B cell (primary cell): ENCODE measurements around the gene PRSS3. TPM values are rescaled to one million over a fixed set of nuclear protein-coding genes. Genes with fewer than 3 reads are reported as not detected.
"Not testable (repeated sequence)": the region's sequence is repeated elsewhere in the genome, so short reads cannot be mapped to it uniquely, and the experiment has no call there.

Experiments used
- ATAC-seq: fragments of 200-7000 bp; cut with Tn5 transposase; one replicate; pipeline ENCODE4 v1.10.0; 2021; ENCODE audit warnings: low read depth, mild to moderate bottlenecking, moderate number of reproducible peaks, moderate library complexity
- CTCF ChIA-PET: fragments of 350-600 bp; sonication (Branson Sonifier 250); formaldehyde crosslinking; loops from one replicate; lab custom pipeline; 2021; ENCODE audit warnings: antibody characterized with exemption, inconsistent platforms; lab: Charles Lee
- POLR2A ChIA-PET: fragments of 350-600 bp; sonication (Branson Sonifier 250); formaldehyde crosslinking; loops from one replicate; lab custom pipeline; 2021; ENCODE audit warnings: antibody characterized with exemption; lab: Charles Lee
- DNase-seq: peaks from one replicate; pipeline ENCODE4 v3.0.0; 2013
- H2AFZ ChIP-seq: 2 replicates; pipeline ENCODE4 v1.6.1; 2012; ENCODE audit warnings: mild to moderate bottlenecking, low read depth, low read length; ENCODE audit not compliant: insufficient read depth, poor library complexity, severe bottlenecking
- H3K27ac ChIP-seq, 2 donors: 1 replicate in 1 of 2; 2 replicates in 1 of 2; pipeline ENCODE4 v1.5.1; 2012 to 2013; ENCODE audit warnings: low read length in 2 of 2, mild to moderate bottlenecking in 2 of 2, moderate library complexity in 1 of 2
- H3K27me3 ChIP-seq, 4 experiments: fragments of 200-600 bp in 1 of 4; sonication (generic) in 1 of 4; replicated peaks in 1 of 4; 1 replicate in 2 of 4; 2 replicates in 2 of 4; pipeline versions ENCODE4 v1.6.1 to v1.7.0; 2013 to 2016; ENCODE audit warnings: low read length in 3 of 4, mild to moderate bottlenecking in 2 of 4, mixed read lengths in 1 of 4, moderate library complexity in 1 of 4; ENCODE audit not compliant: insufficient read depth in 4 of 4, control insufficient read depth in 3 of 4; ENCODE audit errors: control extremely low read depth in 1 of 4
- H3K36me3 ChIP-seq, 2 experiments: replicated peaks in 1 of 2; 1 replicate in 1 of 2; 2 replicates in 1 of 2; pipeline versions ENCODE4 v1.6.1 to v1.7.1; 2013; ENCODE audit warnings: low read length in 1 of 2; ENCODE audit not compliant: insufficient read depth in 2 of 2, control insufficient read depth in 1 of 2; ENCODE audit errors: control extremely low read depth in 1 of 2, extremely low read depth in 1 of 2
- H3K4me1 ChIP-seq, 2 donors: fragments of 200-600 bp in 1 of 2; sonication (generic) in 1 of 2; 1 replicate in 1 of 2; 2 replicates in 1 of 2; pipeline versions ENCODE4 v1.5.1 to v1.6.1; 2013 to 2017; ENCODE audit warnings: low read length in 2 of 2; ENCODE audit not compliant: control insufficient read depth in 2 of 2, insufficient read depth in 2 of 2
- H3K4me2 ChIP-seq: replicated peaks from 2 replicates; pipeline ENCODE3; 2012; ENCODE audit warnings: mild to moderate bottlenecking, low read depth, low read length; ENCODE audit not compliant: poor library complexity, severe bottlenecking
- H3K4me3 ChIP-seq, 5 experiments: fragments of 200-600 bp in 1 of 5; sonication (generic) in 1 of 5; 1 replicate in 3 of 5; 2 replicates in 2 of 5; pipeline versions ENCODE4 v1.5.1 to v1.7.0; 2011 to 2016; ENCODE audit warnings: low read length in 4 of 5, mild to moderate bottlenecking in 4 of 5, low read depth in 2 of 5, control low read depth in 1 of 5, moderate library complexity in 1 of 5; ENCODE audit not compliant: insufficient read depth in 1 of 5; ENCODE audit errors: control extremely low read depth in 1 of 5, extremely low read depth in 1 of 5
- H3K79me2 ChIP-seq: fragments of 200-600 bp; sonication (generic); one replicate; pipeline ENCODE4 v1.6.0; 2016; ENCODE audit warnings: low read length; ENCODE audit not compliant: control insufficient read depth, insufficient read depth
- H3K9ac ChIP-seq: fragments of 200-600 bp; sonication (generic); 2 replicates; pipeline ENCODE4 v1.6.1; 2017; ENCODE audit warnings: mild to moderate bottlenecking, low read length, moderate library complexity
- H3K9me3 ChIP-seq, 3 donors: one replicate each; pipeline versions ENCODE4 v1.6.1 to v1.7.1; 2013; ENCODE audit warnings: low read length in 2 of 3; ENCODE audit not compliant: control insufficient read depth in 2 of 3, insufficient read depth in 1 of 3; ENCODE audit errors: control extremely low read depth in 1 of 3
- H4K20me1 ChIP-seq: 2 replicates; pipeline ENCODE4 v1.6.0; 2012; ENCODE audit warnings: mild to moderate bottlenecking, low read length; ENCODE audit not compliant: insufficient read depth, control insufficient read depth, poor library complexity, severe bottlenecking
- H3K27ac Mint-ChIP-seq: one replicate; pipeline ENCODE4 v1.8.0; 2021; ENCODE audit warnings: mixed read lengths
- H3K27me3 Mint-ChIP-seq: one replicate; pipeline ENCODE4 v1.8.0; 2021; ENCODE audit warnings: mixed read lengths
- H3K4me1 Mint-ChIP-seq: one replicate; pipeline ENCODE4 v1.8.0; 2021; ENCODE audit warnings: mixed read lengths
- H3K4me3 Mint-ChIP-seq: one replicate; pipeline ENCODE4 v1.8.0; 2021; ENCODE audit warnings: mixed read lengths
- H3K9me3 Mint-ChIP-seq: one replicate; pipeline ENCODE4 v1.8.0; 2022; ENCODE audit warnings: mixed read lengths; ENCODE audit not compliant: insufficient read depth
- EZH2 ChIP-seq: IDR thresholded peaks from 2 replicates; pipeline ENCODE4 v1.6.1; 2012; ENCODE audit warnings: borderline replicate concordance, low read depth, mild to moderate bottlenecking, moderate library complexity, low read length; ENCODE audit not compliant: insufficient read depth, poor library complexity, severe bottlenecking
- WGBS: methylation state at CpG from one replicate; pipeline ENCODE4 v1.1.5; 2013; ENCODE audit warnings: missing lambda C conversion rate; ENCODE audit not compliant: insufficient coverage; 5-methylcytosine and 5-hydroxymethylcytosine counted together
- intact Hi-C: fragments of 100-400 bp; cut with micrococcal nuclease; formaldehyde crosslinking; loops from one replicate; pipeline ENCODE4 v1.10.0; 2022
- polyA plus RNA-seq: library from polyadenylated mRNA; depleted of rRNA; stranded (reverse); fragments of >200 nt; gene quantifications from 2 replicates; pipeline ENCODE4 v1.2.3, GENCODE V29; 2012
- total RNA-seq, 2 donors: library from RNA; stranded (reverse); fragments of 120-200 nt in 1 of 2; gene quantifications; 1 replicate in 1 of 2; 2 replicates in 1 of 2; pipeline versions ENCODE4 v1.2.3 to v1.2.4, GENCODE V29; 2013 to 2022
- TF ChIP-seq, protein P1 (sequence below): fragments of 200-600 bp; IDR thresholded peaks from one replicate; pipeline ENCODE4 v1.8.0; 2022; ENCODE audit warnings: antibody characterized with exemption, mild to moderate bottlenecking

PRSS3 gene
- total and polyA plus RNA-seq, 2 donors (not counting 1 experiment from before 2014, with no cell fraction given): not detected

DNA sequence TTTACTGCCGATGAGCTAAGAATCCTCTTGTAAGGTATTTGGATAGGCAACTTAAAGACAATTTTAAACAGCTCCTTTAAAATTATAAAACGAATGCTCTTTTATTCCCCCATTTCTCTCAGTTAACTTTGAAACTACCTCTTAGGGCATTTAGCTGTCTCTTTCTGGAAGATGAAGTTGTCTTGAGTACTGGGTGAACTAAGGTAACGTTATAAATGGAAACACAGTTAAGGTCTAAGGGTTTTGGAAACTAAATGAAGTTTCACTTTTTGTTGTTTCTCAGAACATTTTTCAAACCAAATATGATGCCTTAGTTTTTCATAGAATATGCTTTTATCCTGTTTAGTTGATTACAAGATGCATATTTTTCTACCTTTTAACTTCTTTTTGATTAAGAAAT lies 28.4 kb downstream of the PRSS3 start:
- no peaks in the 10 kb centered on the region for H3K27me3 ChIP-seq
- ChIA-PET POLR2A (interaction anchor here (2.0 kb wide), 1 partner anchor 8 kb away, joined by 10 read pairs; no protein-coding TSS in a partner anchor), CTCF (interaction anchor here (1.0 kb wide), 1 partner anchor 11 kb away, joined by 3 read pairs; no protein-coding TSS in a partner anchor)
- intact Hi-C loops: no loop called here
- peaks cover 32% of the 10 kb centered on the region for H3K4me1 Mint-ChIP-seq
- H3K27me3 Mint-ChIP-seq: no peaks in the 10 kb centered on the region
- ATAC-seq: no peak
- H4K20me1 ChIP-seq: peaks cover 38% of the 10 kb centered on the region
- no peak overlapping the region for H3K27ac ChIP-seq
- H2AFZ ChIP-seq: no peak overlapping the region
- H3K9me3 Mint-ChIP-seq: no peaks in the 10 kb centered on the region
- no peak overlapping the region for H3K9ac ChIP-seq
- no peak overlapping the region for H3K4me3 ChIP-seq
- DNase-seq: no peak
- peak overlapping the region; percentile 2 for H3K4me2 ChIP-seq
- H3K36me3 ChIP-seq: peaks cover 0 to 5% of the 10 kb centered on the region in 2 experiments
- no peak overlapping the region for H3K4me3 Mint-ChIP-seq
- TF ChIP-seq, protein P1, sequence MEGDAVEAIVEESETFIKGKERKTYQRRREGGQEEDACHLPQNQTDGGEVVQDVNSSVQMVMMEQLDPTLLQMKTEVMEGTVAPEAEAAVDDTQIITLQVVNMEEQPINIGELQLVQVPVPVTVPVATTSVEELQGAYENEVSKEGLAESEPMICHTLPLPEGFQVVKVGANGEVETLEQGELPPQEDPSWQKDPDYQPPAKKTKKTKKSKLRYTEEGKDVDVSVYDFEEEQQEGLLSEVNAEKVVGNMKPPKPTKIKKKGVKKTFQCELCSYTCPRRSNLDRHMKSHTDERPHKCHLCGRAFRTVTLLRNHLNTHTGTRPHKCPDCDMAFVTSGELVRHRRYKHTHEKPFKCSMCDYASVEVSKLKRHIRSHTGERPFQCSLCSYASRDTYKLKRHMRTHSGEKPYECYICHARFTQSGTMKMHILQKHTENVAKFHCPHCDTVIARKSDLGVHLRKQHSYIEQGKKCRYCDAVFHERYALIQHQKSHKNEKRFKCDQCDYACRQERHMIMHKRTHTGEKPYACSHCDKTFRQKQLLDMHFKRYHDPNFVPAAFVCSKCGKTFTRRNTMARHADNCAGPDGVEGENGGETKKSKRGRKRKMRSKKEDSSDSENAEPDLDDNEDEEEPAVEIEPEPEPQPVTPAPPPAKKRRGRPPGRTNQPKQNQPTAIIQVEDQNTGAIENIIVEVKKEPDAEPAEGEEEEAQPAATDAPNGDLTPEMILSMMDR: no peak
- no peak for TF ChIP-seq EZH2
- H3K9me3 ChIP-seq: peaks cover 0 to 6% (median 0%) of the 10 kb centered on the region in 3 donors
- H3K27ac Mint-ChIP-seq: no peak overlapping the region
- peaks cover 19 to 22% of the 10 kb centered on the region in 2 donors for H3K4me1 ChIP-seq
- no CpG with 5 or more reads among the region's 3 CpGs for WGBS
- H3K79me2 ChIP-seq: peaks cover 98% of the 10 kb centered on the region

DNA sequence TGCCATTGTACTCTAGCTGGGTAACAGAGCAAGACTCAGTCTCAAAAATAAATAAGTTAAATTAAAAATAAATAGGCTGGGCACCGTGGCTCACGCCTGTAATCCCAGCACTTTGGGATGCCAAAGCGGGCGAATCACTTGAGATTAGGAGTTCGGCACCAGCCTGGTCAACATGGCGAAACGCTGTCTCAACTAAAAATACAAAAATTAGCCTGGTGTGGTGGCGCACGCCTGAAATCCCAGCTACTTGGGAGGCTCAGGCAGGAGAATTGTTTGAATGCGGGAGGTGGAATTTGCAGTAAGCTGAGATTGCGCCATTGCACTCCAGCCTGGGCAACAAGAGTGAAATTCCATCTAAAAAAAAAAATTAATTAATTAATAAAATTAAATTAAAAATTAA lies 31.9 kb downstream of the PRSS3 start:
- H3K4me2 ChIP-seq, intact Hi-C loops, H3K27me3 Mint-ChIP-seq, H2AFZ ChIP-seq, H3K9me3 ChIP-seq, DNase-seq, H3K4me3 Mint-ChIP-seq, H3K4me3 ChIP-seq, POLR2A ChIA-PET, H3K9ac ChIP-seq, H3K9me3 Mint-ChIP-seq, ATAC-seq, H3K27me3 ChIP-seq, H3K27ac ChIP-seq, H3K27ac Mint-ChIP-seq: not testable (repeated sequence)
- peaks cover 0 to 11% of the 10 kb centered on the region in 2 experiments for H3K36me3 ChIP-seq
- peaks cover 95% of the 10 kb centered on the region for H3K79me2 ChIP-seq
- CTCF ChIA-PET: interaction anchor here (0.8 to 1.3 kb wide), 3 partner anchors 12 to 61 kb away, joined by 3 to 5 read pairs (median 4); no protein-coding TSS in a partner anchor
- H4K20me1 ChIP-seq: peaks cover 54% of the 10 kb centered on the region
- peaks cover 6 to 13% of the 10 kb centered on the region in 2 donors for H3K4me1 ChIP-seq
- WGBS: 96% methylated on average over 7 of the region's 11 CpGs
- peaks cover 12% of the 10 kb centered on the region for H3K4me1 Mint-ChIP-seq

DNA sequence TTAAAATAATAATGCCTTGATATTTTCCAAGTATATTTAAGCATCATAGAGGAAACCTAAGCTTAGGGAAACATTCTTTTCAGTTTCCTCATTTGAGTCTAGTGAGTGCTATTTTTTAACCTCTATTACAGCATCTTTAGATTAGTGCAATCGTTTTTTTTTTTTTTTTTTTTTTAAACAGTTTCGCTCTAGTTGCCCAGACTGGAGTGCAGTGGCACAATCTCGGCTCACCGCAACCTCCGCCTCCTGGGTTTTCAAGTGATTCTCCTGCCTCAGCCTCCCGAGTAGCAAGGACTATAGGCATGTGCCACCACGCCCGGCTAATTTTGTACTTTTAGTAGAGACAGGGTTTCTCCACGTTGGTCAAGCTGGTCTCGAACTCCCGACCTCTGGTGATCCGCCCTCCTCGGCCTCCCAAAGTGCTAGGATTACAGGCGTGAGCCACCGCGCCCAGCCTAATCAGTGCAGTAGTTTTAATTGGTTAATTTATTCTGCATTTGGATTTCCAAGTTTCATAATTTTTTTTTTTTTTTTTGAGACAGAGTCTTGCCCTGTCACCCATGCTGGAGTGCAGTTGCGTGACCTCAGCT lies 34.4 kb downstream of the PRSS3 start:
- H3K9me3 Mint-ChIP-seq, H2AFZ ChIP-seq, H3K27ac Mint-ChIP-seq, H3K9ac ChIP-seq, H3K4me2 ChIP-seq, H3K4me1 ChIP-seq, H3K4me3 Mint-ChIP-seq, H3K9me3 ChIP-seq, H3K27me3 ChIP-seq, H3K27ac ChIP-seq, DNase-seq, intact Hi-C loops, H3K4me1 Mint-ChIP-seq, H3K27me3 Mint-ChIP-seq, H3K36me3 ChIP-seq, ATAC-seq, H3K4me3 ChIP-seq: not testable (repeated sequence)
- ChIA-PET POLR2A (interaction anchor here (0.5 to 1.1 kb wide), 3 partner anchors 14 to 476 kb away, joined by 3 to 8 read pairs (median 3); no protein-coding TSS in a partner anchor), CTCF (interaction anchor here (0.7 to 1.2 kb wide), 3 partner anchors 16 to 206 kb away, joined by 3 to 5 read pairs (median 3); no protein-coding TSS in a partner anchor)
- Histone ChIP-seq H3K79me2 (peaks cover 90% of the 10 kb centered on the region), H4K20me1 (peaks cover 62% of the 10 kb centered on the region)
- 95% methylated on average over 11 of the region's 17 CpGs for WGBS
